Inferior parietal cortex (tissue), 1 donor: ENCODE measurements around the gene OOSP4B.
"Not testable (repeated sequence)": the region's sequence is repeated elsewhere in the genome, so short reads cannot be mapped to it uniquely, and the experiment has no call there.

ENCODE experiments used
- DNase-seq: peaks from one replicate; pipeline ENCODE4 v3.0.0-alpha.2; 2016; ENCODE audit errors: extremely low spot score

OOSP4B gene

DNA sequence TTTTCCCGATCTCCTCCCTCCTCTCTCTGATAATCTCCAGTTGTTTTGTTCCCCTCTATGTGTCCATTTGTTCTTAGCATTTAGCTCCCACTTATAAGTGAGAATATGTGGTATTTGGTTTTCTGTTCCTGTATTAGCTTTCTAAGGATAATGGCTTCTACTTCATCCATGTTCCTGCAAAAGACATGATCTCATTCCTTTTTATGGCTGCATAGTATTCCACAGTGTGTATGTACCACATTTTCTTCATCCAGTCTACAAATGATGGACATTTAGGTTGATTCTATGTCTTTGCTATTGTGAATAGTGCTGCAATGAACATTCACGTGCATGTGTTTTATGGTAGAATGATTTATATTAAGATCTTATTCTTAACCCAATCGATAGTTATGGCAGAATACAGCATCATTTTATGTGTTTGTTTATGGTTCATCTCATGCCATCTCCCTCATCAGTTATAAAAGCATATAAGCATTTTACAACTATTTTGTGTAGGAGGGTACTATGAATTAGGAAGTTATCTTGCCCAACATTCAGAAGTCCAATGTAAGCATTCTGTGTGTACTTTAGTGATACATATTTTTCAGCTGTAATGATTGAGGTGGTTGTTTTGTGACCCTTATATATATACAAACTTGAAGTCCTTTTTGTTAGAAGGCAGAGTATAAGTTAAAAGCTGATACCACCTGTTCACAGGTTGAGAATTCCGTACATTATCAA is 42.7 kb downstream of the OOSP4B start:
- no peak for DNase-seq

DNA sequence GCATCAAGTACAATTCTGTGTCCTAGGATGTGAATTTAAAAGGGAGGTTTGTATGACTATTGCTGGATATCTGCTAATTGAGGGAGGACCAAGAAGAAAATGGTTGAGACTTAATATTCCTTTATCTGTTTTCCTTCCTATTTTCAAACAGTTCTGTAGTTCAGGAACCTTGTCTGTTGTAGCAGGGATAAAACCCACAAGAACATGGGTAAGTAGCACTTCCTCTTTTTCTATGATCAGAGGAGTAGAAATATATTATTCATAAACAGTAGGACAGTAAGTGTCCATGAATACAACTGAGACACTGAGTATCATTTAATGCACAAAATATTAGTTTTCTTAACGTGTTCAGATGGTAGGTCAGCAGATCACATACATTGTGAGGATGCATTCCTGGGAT is 47.1 kb downstream of the OOSP4B start:
- DNase-seq = no peak

DNA sequence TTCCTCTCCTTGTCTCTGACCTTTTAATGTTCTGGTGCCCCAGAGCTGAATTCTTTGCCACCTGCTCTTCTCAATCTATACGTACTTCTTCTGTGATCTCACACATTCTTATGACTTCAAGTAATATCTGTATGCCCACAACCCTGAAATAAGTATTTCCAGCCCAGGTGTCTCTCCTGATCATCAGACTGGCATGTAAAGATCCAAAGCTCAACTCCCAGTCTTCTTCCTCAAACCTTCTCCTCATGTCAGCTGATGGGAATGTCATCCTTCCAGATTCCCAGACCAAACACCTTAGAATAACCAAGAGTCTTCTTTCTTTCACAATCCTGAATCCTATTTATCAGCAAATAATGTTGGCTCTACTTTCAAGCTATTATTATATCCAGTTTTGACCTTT is 48.8 kb downstream of the OOSP4B start:
- DNase-seq = no peak

DNA sequence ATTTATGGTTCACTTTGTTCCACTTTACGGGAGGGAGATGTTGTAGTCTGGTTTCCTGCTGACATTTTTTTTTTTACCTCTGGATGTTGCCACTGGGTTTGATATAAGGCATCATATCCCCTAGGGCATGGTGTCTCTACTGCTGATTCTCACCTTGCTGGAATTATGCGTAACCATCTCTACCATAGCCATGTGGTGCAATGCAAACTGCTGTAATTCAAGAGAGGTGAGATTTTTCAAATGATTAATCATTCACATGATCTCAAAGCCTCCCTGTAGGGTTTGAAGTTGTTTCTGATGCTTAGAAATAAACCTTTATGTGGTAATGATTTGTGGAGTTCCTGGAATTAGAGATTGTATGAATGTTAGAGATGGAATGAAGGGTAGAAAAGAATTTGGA is 52.5 kb downstream of the OOSP4B start:
- no peak for DNase-seq

DNA sequence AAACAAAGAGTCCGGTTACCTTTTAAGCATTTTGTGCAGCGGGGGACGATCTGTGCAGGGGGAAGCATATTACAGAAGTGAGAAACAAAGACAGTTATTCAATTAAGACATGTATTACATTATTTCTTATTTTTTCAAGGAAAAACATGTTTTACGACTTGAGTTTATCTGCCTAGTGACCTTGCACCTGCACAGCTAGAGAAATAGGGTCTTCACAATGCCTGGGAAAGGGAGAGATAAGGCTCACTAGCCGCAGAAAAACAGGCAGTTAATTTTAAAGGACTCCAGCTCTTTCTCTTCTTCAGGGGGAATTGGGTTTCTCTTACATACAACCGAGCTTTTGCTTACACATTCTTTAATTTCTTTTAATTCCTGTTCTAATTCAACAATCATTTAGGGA is 54.7 kb downstream of the OOSP4B start:
- DNase-seq = not testable (repeated sequence)

DNA sequence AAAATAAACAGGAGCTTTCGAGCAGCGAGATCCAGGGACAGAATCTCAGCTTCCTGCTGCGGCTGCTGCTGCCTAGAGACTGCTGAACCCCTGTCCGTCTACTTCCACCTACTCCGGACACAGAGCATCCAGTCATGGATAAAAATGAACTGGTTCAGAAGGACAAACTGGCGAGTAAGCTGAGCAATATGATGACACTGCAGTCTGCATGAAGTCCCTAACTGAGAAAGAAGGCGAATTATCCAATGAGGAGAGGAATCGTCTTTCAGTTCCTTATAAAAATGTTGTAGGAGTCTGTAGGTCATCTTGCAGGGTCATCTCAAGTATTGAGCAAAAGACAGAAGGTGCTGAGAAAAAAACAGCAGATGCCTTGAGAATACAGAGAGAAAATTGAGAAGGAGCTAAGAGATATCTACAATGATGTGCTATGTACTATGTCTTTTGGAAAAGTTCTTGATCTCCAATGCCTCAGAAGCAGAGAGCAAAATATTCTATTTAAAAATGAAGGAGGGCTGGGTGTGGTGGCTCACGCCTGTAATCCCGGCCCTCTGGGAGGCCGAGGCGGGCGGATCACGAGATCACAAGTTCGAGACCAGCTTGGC is 60.3 kb downstream of the OOSP4B start:
- DNase-seq = no peak

DNA sequence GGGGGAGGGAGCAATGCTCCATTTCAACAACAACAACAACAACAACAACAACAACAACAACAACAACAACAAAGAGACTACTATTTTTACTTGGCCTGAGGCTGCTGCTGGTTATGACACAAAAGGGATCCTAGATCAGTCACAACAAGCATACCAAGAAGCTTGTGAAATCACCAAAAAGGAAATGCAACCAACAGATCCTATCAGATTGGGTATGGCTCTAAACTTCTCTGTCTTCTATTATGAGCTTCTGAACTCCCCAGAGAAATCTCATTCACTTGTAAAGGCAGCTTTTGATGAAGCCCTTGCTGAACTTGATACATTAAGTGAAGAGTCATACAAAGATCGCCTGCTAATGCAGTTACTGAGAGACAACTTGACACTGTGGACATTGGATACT is 61.0 kb downstream of the OOSP4B start:
- no peak for DNase-seq

DNA sequence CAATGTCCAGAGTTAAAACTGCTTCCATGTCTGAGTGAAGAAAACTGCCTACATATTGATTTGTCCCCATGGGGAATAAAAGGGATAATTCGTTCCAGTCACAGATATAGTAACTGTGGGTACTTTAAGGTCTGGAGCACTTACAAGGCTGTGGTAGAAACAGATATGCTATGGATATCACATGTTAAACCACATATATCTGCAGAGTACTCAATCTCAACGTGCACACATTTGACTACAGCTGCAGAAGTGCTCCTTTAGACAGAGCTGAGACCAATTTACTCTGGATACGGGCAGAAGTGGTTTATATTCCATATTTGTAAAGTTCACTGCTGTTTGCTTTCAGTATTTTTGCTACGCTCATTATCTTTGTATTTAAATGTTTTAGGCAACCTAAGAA is 61.8 kb downstream of the OOSP4B start:
- DNase-seq = no peak

DNA sequence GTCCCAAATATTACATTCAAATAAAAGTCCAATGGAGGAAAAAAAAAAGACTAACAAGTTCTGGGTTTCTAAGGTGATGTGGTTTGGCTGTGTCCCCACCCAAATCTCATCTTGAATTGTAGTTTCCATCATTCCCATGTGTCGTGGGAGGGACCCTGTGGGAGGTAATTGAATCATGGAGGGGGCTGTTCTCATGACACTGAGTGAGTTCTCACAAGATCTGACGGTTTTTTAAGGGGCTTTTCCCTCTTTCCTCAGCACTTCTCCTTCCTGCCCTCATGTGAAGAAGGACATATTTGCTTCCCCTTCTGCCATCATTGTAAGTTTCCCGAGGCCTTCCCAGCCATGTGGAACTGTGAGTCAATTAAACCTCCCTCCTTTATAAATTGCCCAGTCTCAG is 63.6 kb downstream of the OOSP4B start:
- no peak for DNase-seq
